GM18505 (cell line): ENCODE results near the gene RELN.

ENCODE experiments used
- ATAC-seq: cut with Tn5 transposase; IDR thresholded peaks from one replicate; pipeline ENCODE4 v1.9.1; 2021; ENCODE audit not compliant: unreplicated experiment
- POLR2A ChIP-seq: IDR thresholded peaks from 4 replicates; pipeline ENCODE4 v1.6.1; 2011; ENCODE audit warnings: borderline replicate concordance; ENCODE audit not compliant: insufficient read depth, insufficient read length; ENCODE audit errors: extremely low read depth

RELN gene

DNA sequence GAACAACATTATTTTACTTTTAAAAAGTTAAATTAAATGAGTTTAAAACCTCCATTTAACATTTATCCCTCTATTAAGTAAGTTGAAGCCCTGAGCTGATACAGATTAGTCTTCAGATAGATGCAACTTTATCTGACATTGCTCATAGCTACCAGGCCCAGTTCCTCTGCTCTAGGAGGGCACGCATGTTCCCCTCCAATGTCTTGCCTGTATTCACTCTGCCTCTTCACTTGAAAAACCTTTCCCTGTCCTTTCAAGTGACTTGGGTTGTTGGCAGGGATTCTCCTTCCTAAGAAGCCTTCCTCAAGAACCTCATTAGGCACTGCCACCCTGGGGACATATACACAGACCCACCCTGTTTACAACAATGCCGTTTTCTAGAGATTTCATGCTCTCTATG, 270.4 kb downstream of the RELN start:
- no peak for TF ChIP-seq POLR2A
- ATAC-seq, result no peak

DNA sequence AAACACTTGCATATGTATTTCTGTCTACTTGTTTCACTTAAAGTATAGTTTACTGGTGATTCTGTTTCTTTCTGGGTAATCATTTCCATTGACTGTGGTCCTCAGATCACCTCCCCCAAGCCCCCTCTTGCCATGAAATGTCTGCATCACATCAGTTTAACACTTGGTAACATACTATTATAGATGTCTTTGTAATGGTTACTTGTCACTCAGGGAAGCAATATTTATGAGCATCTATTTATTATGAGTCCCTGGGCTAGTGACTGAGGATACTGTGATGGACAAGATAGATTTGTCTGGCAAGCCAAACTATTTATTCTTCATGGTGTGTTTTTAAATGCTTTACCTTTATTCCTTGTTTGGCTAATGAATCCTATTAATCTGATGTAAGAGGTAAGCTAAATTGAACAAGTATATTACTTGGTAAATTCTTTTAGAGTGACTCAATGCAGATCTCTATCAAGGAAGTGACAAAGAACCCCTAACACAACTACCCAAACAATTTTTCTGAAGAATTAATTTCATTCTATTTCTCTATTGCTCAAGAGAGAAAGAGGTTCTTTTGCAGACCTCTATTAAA, 270.9 kb downstream of the RELN start:
- no peak for TF ChIP-seq POLR2A
- ATAC-seq, result no peak

DNA sequence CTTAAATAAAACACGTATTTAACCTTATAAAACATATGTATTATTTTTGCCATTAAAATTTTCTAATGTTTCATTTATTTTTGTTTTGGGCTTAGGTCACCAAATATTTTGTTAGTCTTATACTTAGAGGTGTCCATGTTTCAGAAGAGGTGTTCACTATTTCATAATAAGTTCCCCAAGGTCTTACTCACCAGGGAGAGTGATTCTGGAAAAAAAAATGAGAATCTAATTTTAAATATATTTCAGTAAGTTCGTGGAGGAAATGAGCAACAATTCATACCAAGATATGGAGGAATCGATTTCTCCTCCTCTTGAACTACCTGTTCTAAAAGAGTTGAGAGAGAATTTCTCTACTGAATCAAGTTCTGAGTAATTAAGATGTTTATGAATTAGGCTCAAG, 271.9 kb downstream of the RELN start:
- no peak for ATAC-seq

DNA sequence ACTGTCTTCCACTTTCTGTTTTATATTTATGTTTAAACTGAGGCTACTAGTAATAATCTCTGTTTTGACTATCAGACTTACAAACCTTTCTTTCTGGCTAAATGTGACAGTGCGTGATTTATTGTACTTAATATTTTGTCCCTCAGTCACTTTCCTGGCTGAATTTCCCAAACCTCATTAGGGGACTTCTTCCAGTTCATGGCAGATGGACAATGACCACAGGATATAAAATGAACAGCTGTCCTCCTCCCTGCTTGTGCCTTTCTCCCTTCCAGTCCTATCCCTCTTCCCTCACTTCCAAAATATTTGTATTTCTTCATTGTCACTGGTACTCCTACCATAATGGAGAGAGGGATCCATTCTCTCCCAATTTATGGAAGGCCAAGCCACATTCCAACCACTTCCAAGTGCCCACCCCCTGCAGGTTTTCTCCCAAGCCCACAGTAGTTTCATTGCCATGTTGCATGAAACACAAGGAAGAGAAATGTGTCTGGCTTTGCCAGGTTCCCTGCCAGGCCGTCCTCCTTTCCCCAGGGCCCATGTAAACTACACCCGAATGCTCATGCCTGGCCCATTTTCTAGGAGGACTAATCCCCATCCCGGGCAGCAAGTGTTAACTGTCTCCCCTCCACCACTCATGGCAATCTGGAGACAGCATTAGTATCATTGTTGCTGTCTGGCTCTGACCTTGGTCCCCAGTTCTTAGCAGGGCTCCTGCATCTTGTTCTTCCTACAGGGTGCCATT, 273.9 kb downstream of the RELN start:
- no peak for ATAC-seq
- TF ChIP-seq POLR2A, result no peak

More for the DNA sequence above, 271.9 kb downstream of the RELN start:
- no peak for TF ChIP-seq POLR2A

DNA sequence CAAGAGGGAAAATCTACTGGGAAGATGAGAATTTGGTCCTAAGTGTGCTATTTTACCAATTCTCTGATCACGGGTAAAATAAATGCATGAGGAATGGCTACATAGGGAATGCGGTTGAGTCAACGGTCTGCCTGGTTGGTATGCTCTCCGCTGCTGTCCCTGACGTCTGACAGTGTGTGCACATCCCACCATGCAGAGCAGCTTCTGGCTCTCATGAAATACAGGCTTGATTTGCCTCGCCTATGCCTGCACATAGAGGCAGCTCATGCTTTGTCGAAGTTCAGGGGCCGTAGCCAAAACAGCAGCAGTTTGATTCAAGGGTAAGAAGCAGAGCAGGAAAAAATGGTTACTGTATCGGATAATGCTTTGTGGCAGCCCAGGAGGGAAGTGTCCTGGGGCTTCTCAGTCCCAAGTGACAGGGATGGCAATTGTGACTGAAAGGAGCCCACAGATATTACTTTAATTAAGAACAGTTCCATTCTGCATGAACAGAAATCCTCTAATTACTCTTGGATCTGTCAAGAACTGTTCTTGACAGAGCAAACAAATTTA, 275.0 kb downstream of the RELN start:
- no peak for TF ChIP-seq POLR2A
- no peak for ATAC-seq

DNA sequence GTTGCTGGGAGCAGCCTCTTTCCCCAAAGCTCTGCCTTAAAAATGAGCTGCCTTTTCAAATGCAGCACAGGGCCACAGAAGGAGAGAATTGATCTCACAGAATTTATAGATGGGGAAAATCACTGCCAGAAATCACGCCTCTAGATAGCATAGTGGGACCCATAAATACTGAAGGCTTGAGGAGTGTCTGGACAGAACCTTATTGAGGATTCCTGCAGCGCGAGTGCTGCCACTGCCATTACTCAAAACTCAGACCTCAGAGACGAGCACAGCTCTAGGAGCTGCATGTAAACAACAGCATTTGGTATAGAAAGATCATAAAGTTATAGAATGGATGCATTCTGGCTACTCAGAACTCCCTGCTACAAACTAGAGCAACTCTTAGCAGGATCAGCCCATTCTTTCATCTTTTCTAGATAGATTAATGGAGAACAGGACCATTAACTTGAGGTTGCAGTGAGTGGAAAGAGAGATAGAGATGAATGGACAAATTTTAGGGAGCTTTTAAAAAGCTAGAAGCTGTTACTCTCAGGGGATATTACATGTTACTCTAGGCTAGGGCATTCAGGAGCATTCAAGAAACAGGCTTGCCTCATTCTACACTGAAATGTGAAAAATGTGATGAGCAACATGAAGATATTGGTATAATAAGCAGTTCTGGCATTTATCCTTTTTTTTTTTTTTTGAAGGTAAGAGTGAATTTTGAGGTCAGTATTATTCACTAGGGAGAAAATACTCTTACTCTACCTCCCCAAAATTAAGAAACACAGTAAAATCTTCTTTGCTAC, 276.3 kb downstream of the RELN start:
- ATAC-seq, result no peak
- no peak for TF ChIP-seq POLR2A

DNA sequence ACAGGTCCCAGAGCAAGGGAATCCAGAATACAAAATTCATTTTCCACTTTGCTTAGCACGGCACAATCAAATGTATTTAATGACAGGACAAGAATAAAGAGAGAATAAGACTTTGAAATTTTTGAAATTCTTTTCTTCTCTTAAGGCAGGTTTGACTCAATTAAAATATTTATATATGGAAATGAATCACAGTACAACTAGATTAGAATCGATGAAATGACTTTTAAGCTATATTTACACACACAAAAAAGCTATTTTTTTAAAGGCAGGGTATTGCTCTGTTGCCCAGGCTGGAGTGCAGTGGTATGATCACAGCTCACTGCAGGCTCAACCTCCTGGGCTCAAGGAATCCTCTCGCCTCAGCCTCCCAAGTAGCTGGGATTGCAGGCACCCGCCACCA, 278.0 kb downstream of the RELN start:
- no peak for ATAC-seq
- no peak for TF ChIP-seq POLR2A

DNA sequence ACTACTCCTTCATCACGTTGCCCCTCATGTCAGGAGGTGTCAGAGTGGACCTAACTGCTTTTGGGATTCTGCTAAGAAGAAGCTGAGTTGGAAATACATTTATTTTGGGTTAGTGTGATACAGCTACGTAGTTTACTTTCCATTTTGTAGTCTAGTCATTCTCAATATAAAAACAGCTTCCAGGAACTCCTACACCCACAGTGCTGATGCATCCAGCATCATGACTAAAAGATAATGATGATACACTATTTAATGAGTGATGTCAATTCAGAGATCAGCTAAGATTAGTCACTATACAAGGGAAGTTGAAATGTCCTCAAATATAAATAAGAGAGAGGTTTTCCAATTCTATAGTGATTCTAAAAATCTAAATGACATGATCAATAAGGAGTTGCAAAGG, 279.2 kb downstream of the RELN start:
- no peak for ATAC-seq
- no peak for TF ChIP-seq POLR2A

DNA sequence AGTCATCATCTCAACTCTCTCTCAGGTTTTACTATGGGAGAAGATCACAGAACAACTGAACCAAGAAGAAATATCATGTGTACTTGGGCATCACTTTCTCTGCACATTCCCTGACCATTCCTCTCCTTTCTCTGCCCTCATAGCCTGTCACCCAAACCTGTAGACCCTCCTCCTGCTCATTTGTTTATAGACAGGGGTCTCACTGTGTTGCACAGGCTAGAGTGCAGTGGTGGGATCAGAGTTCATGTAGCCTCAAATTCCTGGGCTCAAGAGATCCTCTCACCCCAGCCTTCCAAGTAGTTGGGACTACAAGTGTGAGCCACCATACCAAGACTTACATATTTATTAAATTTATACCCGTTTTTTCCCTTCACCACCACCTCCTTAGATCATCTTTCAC, 282.7 kb downstream of the RELN start:
- ATAC-seq, result no peak

DNA sequence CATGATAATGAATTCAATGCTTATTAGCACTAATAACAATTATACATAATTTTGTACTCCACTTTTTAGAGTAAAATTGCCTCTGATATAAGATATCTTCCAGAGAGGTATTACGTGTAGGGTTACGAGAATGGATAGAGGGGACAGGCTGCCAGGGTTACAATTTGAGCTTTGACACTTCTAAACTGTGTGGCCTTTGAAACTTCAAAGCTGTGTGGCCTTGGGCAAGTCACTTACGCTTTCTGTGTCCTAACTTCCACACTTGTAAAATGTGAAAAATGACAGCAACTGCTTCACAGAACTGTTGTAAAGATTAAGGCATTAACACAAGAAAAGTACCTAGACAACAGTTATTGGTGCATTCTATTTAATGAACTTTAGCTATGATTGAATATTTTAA, 283.9 kb downstream of the RELN start:
- no peak for ATAC-seq
- no peak for TF ChIP-seq POLR2A

More for the DNA sequence above, 282.7 kb downstream of the RELN start:
- TF ChIP-seq POLR2A, result no peak

DNA sequence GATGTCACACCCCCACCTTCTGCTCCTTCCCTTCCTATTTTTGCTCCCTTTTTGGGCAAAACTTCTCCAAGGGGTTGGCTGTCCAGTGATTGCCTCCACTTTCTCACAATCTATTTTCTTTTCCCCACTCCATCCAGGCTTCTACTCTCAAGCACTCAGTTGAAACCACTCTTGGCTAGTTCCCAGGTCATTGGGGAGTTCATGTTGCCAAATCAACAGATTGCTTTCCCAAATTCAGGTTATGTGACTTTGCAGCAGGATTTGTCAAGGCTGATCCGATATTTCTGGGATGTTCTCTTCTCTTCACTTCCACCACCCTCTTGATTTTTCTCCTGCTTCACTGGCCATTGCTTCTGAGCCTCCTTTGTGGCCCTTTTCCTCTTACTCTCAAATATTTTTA, 284.8 kb downstream of the RELN start:
- no peak for ATAC-seq
- no peak for TF ChIP-seq POLR2A

DNA sequence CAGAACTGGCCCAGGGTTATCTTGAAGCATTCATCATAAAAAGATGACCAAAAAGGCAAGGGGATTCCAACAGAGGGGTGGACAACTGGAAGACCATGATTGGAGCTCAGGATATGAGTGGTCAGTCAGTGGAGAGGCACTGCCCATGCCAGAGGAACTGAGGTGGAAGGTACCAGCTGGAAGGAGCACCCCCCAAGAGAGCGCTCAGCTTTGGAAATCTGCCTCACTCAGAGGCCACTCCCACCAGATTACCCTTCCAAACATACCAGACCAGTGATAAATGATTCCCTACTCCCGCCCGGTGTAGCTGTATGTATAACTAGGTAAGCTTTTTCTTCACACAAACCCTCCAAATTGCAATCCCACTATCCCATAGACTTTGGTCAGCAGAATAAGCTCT, 286.5 kb downstream of the RELN start:
- no peak for TF ChIP-seq POLR2A
- no peak for ATAC-seq

DNA sequence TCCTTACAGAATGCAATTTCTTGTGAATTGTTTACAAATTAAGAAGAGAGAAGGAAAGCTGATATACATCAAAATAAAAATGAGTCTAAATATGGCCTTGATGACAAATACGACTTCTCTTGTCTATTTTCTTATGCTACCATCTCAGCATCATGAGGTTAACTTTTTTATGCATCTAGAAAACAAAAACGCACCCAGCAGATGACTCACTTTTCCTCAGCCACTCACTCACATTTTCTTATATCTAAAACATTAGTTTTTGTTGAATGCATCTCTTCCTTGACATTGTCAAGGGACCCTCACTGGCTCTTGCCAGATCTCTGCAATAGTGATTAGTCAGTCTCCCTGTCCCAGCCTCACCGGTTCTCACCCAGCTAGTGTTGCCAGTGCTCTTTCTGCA, 287.0 kb downstream of the RELN start:
- ATAC-seq, result no peak
- TF ChIP-seq POLR2A, result no peak
